SKM-1 (cell line): ENCODE data around the gene CXCL13.
"Not testable (repeated sequence)": the region's sequence is repeated elsewhere in the genome, so short reads cannot be mapped to it uniquely, and the experiment has no call there.

Experiments used
- DNase-seq: peaks from one replicate; lab custom pipeline; 2025; ENCODE audit not compliant: unreplicated experiment; lab: John Stamatoyannopoulos, UW

Gene CXCL13

GRCh38 chr4:77600521-77601451 lies 4.8 kb upstream of the CXCL13 start:
- DNase-seq, result peak; percentile 51

GRCh38 chr4:77601614-77602187 lies 3.9 kb upstream of the CXCL13 start:
- no peak for DNase-seq

- no peak for DNase-seq
Observed at GRCh38 chr4:77613267-77613666, 7.6 kb downstream of the CXCL13 start.

- no peak for DNase-seq
Observed at GRCh38 chr4:77615153-77615552, 9.5 kb downstream of the CXCL13 start.

- DNase-seq, result no peak
Observed at GRCh38 chr4:77617203-77617602, 11.6 kb downstream of the CXCL13 start.

GRCh38 chr4:77618383-77619241 lies 13.0 kb downstream of the CXCL13 start:
- peak; percentile 75 for DNase-seq

- DNase-seq, result no peak
Observed at GRCh38 chr4:77619408-77619807, 13.8 kb downstream of the CXCL13 start.

- DNase-seq, result no peak
Observed at GRCh38 chr4:77621254-77621653, 15.6 kb downstream of the CXCL13 start.

- no peak for DNase-seq
Observed at GRCh38 chr4:77623091-77623490, 17.5 kb downstream of the CXCL13 start.

GRCh38 chr4:77624213-77624612 lies 18.6 kb downstream of the CXCL13 start:
- DNase-seq, result no peak

GRCh38 chr4:77625485-77625884 lies 19.9 kb downstream of the CXCL13 start:
- no peak for DNase-seq

- no peak for DNase-seq
Observed at GRCh38 chr4:77629885-77630284, 24.3 kb downstream of the CXCL13 start.

- DNase-seq, result no peak
Observed at GRCh38 chr4:77631276-77631675, 25.7 kb downstream of the CXCL13 start.

- no peak for DNase-seq
Observed at GRCh38 chr4:77634132-77634785, 28.6 kb downstream of the CXCL13 start.

- no peak for DNase-seq
Observed at GRCh38 chr4:77635246-77635645, 29.6 kb downstream of the CXCL13 start.

- DNase-seq, result no peak
Observed at GRCh38 chr4:77635876-77636275, 30.3 kb downstream of the CXCL13 start.

GRCh38 chr4:77636902-77637301 lies 31.3 kb downstream of the CXCL13 start:
- DNase-seq, result no peak

- not testable (repeated sequence) for DNase-seq
Observed at GRCh38 chr4:77644069-77644468, 38.4 kb downstream of the CXCL13 start.

- DNase-seq, result no peak
Observed at GRCh38 chr4:77650787-77651186, 45.2 kb downstream of the CXCL13 start.

- DNase-seq, result no peak
Observed at GRCh38 chr4:77651820-77652219, 46.2 kb downstream of the CXCL13 start.
